ENCODE data around the gene ANO6. TPM values are rescaled to one million over a fixed set of nuclear protein-coding genes. Genes with fewer than 3 reads are reported as not detected.
A peak's percentile ranks its signal among the peaks of the same experiment; 100 is the strongest.
"Not testable (repeated sequence)": the region's sequence is repeated elsewhere in the genome, so short reads cannot be mapped to it uniquely, and the experiment has no call there.

ANO6 gene
- total RNA-seq, 4 donors from 2014 or later = 16.9 to 23.0 (median 20.4) TPM

DNA sequence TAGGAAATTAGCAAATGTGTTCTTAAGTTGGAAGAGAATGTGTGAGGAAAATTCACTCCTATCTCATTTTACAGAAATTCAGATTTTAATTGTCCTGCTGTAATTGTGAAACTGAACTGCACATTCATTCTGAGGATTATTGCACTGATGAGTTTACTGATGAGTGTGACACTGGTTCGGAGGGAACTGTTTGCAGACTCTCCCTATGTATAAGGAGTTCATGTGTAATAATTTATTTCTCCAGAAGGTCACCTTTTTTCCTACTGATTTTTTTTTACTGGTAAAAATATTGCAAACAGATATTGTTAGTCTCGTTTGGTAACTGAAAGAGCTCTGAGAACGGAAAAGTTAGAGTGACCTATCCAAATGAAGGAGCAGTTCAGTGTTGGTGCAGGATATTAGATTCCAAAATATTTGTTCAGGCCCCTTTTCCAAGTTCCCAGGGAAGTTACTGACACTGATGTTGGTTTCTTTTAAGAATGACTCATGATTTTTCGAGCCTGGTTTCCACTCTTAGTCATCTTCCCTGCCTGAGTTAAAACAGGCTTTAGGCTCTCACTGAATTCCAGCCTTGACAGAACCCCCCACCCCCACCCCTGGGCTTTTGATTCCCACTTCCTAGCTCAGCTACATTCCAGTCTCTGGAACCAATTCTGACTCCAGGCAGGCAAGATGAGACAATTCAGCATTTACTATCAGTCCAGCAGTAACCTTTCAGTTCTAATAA is 18.4 kb downstream of the ANO6 start:
- Histone ChIP-seq H3K36me3 (no peaks in the 10 kb centered on the region), H3K4me3 (no peak overlapping the region), H3K9me3 (no peaks in the 10 kb centered on the region), H3K4me1 (peaks cover 17 to 47% (median 29%) of the 10 kb centered on the region in 4 donors), H3K27ac (peak overlapping the region; percentile 80 to 86 (median 86)), H3K27me3 (no peaks in the 10 kb centered on the region)
- 34 to 35% methylated on average over 4 of the region's 4 CpGs for WGBS, 2 donors (ENCODE audit: low coverage in 1 of 2)
- intact Hi-C loops (cut with DNase I; ENCODE audit: low total_unique reads) = no loop called here
- DNase-seq = no peak
- in situ Hi-C loops (cut with MboI; ENCODE audit: low pct_ligation_motif_present in 1 of 4, low pct_unique_long_range_greater_than_20kb in 1 of 4, low sequenced_read_pairs in 3 of 4) = no loop called here
- TF ChIP-seq POLR2AphosphoS5 (IDR thresholded peaks at IDR 0.05) (peak; percentile 60 to 75 (median 64)), EP300 (IDR thresholded peaks at IDR 0.05; ENCODE audit: low read depth) (peak; percentile 46), POLR2A (IDR thresholded peaks at IDR 0.05) (no peak), CTCF (IDR thresholded peaks at IDR 0.05) (peak in 1 of 5 experiments; percentile 26)

GRCh38 chr12:45235087-45236025 is 19.5 kb downstream of the ANO6 start:
- 72 to 79% methylated on average over 2 to 4 of the region's 4 CpGs for WGBS, 2 donors (ENCODE audit: low coverage in 1 of 2)
- in situ Hi-C loops (cut with MboI; ENCODE audit: low pct_ligation_motif_present in 1 of 4, low pct_unique_long_range_greater_than_20kb in 1 of 4, low sequenced_read_pairs in 3 of 4) = no loop called here
- no peak overlapping the region for H3K4me3 ChIP-seq

DNA sequence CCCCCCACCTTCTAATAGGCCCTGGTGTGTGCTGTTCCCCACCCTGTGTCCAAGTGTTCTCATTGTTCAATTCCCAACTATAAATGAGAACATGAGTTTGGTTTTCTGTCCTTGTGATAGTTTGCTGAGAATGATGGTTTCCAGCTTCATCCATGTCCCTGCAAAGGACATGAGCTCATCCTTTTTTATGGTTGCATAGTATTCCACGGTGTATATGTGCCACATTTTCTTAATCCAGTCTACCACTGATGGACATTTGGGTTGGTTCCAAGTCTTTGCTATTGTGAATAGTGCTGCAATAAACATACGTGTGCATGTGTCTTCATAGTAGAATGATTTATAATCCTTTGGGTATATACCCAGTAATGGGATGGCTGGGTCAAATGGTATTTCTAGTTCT is 20.5 kb downstream of the ANO6 start:
- H3K36me3 ChIP-seq; H3K27me3 ChIP-seq; in situ Hi-C loops (cut with MboI; ENCODE audit: low pct_ligation_motif_present in 1 of 4, low pct_unique_long_range_greater_than_20kb in 1 of 4, low sequenced_read_pairs in 3 of 4); DNase-seq; H3K4me3 ChIP-seq; H3K9me3 ChIP-seq; intact Hi-C loops (cut with DNase I; ENCODE audit: low total_unique reads): not testable (repeated sequence)
- WGBS, 2 donors (ENCODE audit: low coverage in 1 of 2) = 81 to 82% methylated on average over 2 of the region's 2 CpGs
- H3K4me1 ChIP-seq = peaks cover 17 to 51% (median 29%) of the 10 kb centered on the region in 4 donors
- peak overlapping the region; percentile 80 to 86 (median 86) for H3K27ac ChIP-seq

More at GRCh38 chr12:45235087-45236025, 19.5 kb downstream of the ANO6 start:
- Histone ChIP-seq H3K4me1 (peaks cover 17 to 53% (median 29%) of the 10 kb centered on the region in 4 donors), H3K36me3 (no peaks in the 10 kb centered on the region), H3K27ac (peak overlapping the region; percentile 80 to 86 (median 86)), H3K9me3 (no peaks in the 10 kb centered on the region), H3K27me3 (no peaks in the 10 kb centered on the region)
- TF ChIP-seq CTCF (IDR thresholded peaks at IDR 0.05) = no peak
- TF ChIP-seq POLR2AphosphoS5 (IDR thresholded peaks at IDR 0.05) = peak in 2 of 3 donors; percentile 9 to 38
- TF ChIP-seq EP300 (IDR thresholded peaks at IDR 0.05; ENCODE audit: low read depth) = no peak
- TF ChIP-seq POLR2A (IDR thresholded peaks at IDR 0.05) = no peak
- no peak for DNase-seq
- intact Hi-C loops (cut with DNase I; ENCODE audit: low total_unique reads) = no loop called here

DNA sequence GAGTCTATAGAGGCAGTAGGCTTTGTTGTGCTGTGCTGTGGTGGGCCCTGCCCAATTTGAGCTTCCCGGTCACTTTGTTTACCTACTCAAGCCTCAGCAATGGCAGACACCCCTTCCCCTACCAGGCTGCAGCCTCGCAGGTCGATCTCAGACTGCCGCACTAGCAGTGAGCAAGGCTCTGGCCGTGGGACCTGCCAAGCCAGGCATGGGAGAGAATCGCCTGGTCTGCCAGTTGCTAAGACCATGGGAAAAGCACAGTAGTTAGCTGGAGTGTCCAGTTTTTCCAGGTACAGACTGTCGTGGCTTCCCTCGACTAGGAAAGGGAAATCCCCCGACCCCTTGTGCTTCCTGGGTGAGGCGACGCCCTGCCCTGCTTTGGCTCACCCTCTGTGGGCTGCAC is 26.3 kb downstream of the ANO6 start:
- no peaks in the 10 kb centered on the region for H3K9me3 ChIP-seq
- no peak overlapping the region for H3K4me3 ChIP-seq
- 91% methylated on average over 11 of the region's 11 CpGs; no CpG with 5 or more reads in 1 of the 2 donors for WGBS, 2 donors (ENCODE audit: low coverage in 1 of 2)
- no peak for TF ChIP-seq POLR2AphosphoS5 (IDR thresholded peaks at IDR 0.05)
- TF ChIP-seq EP300 (IDR thresholded peaks at IDR 0.05; ENCODE audit: low read depth) = no peak
- TF ChIP-seq CTCF (IDR thresholded peaks at IDR 0.05) = no peak
- no peak for TF ChIP-seq POLR2A (IDR thresholded peaks at IDR 0.05)
- H3K4me1 ChIP-seq = peaks cover 0 to 15% (median 0%) of the 10 kb centered on the region in 4 donors
- no peak overlapping the region for H3K27ac ChIP-seq
- H3K27me3 ChIP-seq = no peaks in the 10 kb centered on the region
- intact Hi-C loops (cut with DNase I; ENCODE audit: low total_unique reads) = no loop called here
- DNase-seq = no peak
- H3K36me3 ChIP-seq = no peaks in the 10 kb centered on the region
- in situ Hi-C loops (cut with MboI; ENCODE audit: low pct_ligation_motif_present in 1 of 4, low pct_unique_long_range_greater_than_20kb in 1 of 4, low sequenced_read_pairs in 3 of 4) = no loop called here
